MM.1S (cell line): ENCODE measurements around the gene DUSP28.

Experiments used
- EZH2 ChIP-seq: fragments of 300-600 bp; sonication (generic); optimal IDR thresholded peaks from 2 replicates; pipeline ENCODE3; 2017; ENCODE audit warnings: low read depth, mild to moderate bottlenecking, antibody characterized with exemption, low read length, mixed read lengths
- TF ChIP-seq, protein P1 (sequence below): fragments of 300-600 bp; sonication (generic); IDR thresholded peaks from 2 replicates; pipeline ENCODE4 v1.5.1; 2016; ENCODE audit warnings: antibody characterized with exemption, low read length, mixed read lengths

DNA sequence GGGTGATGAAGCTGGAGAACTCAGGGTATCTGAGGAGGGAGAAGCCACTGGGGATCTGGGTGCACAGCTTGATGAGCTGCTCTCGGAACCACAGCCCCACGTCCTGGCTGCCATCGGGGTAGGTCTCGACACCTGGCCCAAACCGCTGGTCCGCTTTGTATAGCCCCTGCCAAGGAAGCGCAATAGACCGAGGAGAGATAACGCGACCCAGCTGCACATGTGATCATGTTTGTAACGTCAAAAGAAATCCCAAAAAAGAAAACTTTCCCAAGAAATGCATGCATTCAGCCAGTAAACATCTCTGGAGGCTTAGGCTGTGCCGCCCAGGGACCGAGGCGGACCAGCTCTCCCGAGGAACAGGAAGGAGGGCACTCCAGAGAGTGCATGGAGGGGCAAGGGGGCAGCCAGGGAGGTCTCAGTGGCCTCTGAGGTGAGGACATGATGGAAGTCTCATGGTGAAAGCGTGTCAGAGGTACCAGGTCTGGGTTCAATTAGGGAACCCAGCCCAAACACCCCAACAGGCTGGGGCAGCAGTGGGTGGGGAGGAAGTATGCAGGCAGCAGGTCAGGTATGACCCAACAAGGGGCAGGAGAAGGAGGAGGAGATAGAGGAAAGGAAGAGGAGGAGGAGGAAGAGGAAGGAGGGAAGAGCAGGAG is 30.7 kb upstream of the DUSP28 start:
- TF ChIP-seq EZH2 = no peak
- TF ChIP-seq, protein P1, sequence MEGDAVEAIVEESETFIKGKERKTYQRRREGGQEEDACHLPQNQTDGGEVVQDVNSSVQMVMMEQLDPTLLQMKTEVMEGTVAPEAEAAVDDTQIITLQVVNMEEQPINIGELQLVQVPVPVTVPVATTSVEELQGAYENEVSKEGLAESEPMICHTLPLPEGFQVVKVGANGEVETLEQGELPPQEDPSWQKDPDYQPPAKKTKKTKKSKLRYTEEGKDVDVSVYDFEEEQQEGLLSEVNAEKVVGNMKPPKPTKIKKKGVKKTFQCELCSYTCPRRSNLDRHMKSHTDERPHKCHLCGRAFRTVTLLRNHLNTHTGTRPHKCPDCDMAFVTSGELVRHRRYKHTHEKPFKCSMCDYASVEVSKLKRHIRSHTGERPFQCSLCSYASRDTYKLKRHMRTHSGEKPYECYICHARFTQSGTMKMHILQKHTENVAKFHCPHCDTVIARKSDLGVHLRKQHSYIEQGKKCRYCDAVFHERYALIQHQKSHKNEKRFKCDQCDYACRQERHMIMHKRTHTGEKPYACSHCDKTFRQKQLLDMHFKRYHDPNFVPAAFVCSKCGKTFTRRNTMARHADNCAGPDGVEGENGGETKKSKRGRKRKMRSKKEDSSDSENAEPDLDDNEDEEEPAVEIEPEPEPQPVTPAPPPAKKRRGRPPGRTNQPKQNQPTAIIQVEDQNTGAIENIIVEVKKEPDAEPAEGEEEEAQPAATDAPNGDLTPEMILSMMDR = no peak
